ENCODE data around the gene BDH2. TPM values are rescaled to one million over a fixed set of nuclear protein-coding genes. Genes with fewer than 3 reads are reported as not detected.

Gene BDH2
- total RNA-seq, 1 donor from 2014 or later: 35.7 TPM

GRCh38 chr4:103029300-103029699 lies 70.3 kb downstream of the BDH2 start:
- no peak for DNase-seq (ENCODE audit: extremely low read depth, low read depth, low spot score)

Other genes with a start within 250 kb of the BDH2 start
- gene CISD2, start 230.8 kb downstream of the BDH2 start, total RNA-seq: 12.8 and 14.3 TPM in 2 replicates
- gene SLC9B1, start 80.1 kb downstream of the BDH2 start, total RNA-seq: 0.24 and 0.41 TPM in 2 replicates
- gene SLC9B2, start 23.1 kb downstream of the BDH2 start, total RNA-seq: 17.3 and 18.8 TPM in 2 replicates
- 3.9 and 8.1 TPM in 2 replicates for gene CENPE, start 98.5 kb upstream of the BDH2 start, total RNA-seq

Measured in glomerular endothelial cell (primary cell).